Activated T-cell treated with anti-CD3 and anti-CD28 coated beads, Interleukin-2, amount 50 U/mL, for 24 hours (primary cell): ENCODE results near the gene ANKRD11.
A peak's percentile ranks its signal among the peaks of the same experiment; 100 is the strongest.

Experiments
- DNase-seq: peaks from one replicate; pipeline ENCODE4 v3.0.0-alpha.2; 2020
- H3K27ac Mint-ChIP-seq: 2 replicates; pipeline ENCODE4 v1.8.0; 2020; ENCODE audit warnings: mild to moderate bottlenecking, mixed read lengths
- H3K27me3 Mint-ChIP-seq: 2 replicates; pipeline ENCODE4 v1.8.0; 2020; ENCODE audit warnings: mixed read lengths
- H3K36me3 Mint-ChIP-seq: 2 replicates; pipeline ENCODE4 v1.8.0; 2020; ENCODE audit warnings: low read depth, mixed read lengths
- H3K4me1 Mint-ChIP-seq: 2 replicates; pipeline ENCODE4 v1.8.0; 2020; ENCODE audit warnings: low read depth, mixed read lengths
- H3K4me3 Mint-ChIP-seq: 2 replicates; pipeline ENCODE4 v1.8.0; 2020; ENCODE audit warnings: mild to moderate bottlenecking, moderate library complexity, mixed read lengths
- H3K9me3 Mint-ChIP-seq: 2 replicates; pipeline ENCODE4 v1.8.0; 2020; ENCODE audit warnings: mixed read lengths

ANKRD11 gene

DNA sequence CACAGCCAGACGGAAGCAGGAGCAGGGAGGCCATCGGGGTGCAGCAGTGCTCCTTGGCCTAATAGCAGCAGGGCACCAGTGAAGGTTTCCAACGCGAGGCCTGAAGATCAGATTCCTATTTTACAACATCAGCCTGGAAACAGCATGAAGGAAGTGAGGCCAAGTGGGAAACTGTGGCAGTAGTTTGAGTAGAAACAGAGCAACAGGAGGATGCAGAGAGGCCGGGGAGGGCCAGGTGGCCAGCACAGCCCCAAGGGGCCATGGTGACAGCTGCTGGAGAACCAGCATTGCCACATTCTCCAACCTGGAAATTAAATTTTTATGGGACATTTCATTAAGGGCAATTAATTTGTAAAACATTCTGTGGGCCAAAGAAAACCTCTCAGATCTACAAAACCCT lies 3.4 kb upstream of the ANKRD11 start:
- Mint-ChIP-seq H3K9me3 (no peaks in the 10 kb centered on the region), H3K4me1 (peaks cover 33% of the 10 kb centered on the region), H3K4me3 (no peak overlapping the region), H3K27me3 (no peaks in the 10 kb centered on the region), H3K27ac (peak overlapping the region; percentile 51), H3K36me3 (peaks cover 25% of the 10 kb centered on the region)
- no peak for DNase-seq

GRCh38 chr16:89491974-89492687 lies 1.8 kb upstream of the ANKRD11 start:
- peaks cover 48% of the 10 kb centered on the region for H3K4me1 Mint-ChIP-seq
- H3K27me3 Mint-ChIP-seq = no peaks in the 10 kb centered on the region
- no peak for DNase-seq
- H3K4me3 Mint-ChIP-seq = peak overlapping the region; percentile 87
- H3K9me3 Mint-ChIP-seq = no peaks in the 10 kb centered on the region
- H3K36me3 Mint-ChIP-seq = peaks cover 38% of the 10 kb centered on the region
- peak overlapping the region; percentile 96 for H3K27ac Mint-ChIP-seq

- Mint-ChIP-seq H3K9me3 (no peaks in the 10 kb centered on the region), H3K4me1 (peaks cover 55% of the 10 kb centered on the region), H3K4me3 (peak overlapping the region; percentile 87), H3K27ac (peak overlapping the region; percentile 96), H3K27me3 (no peaks in the 10 kb centered on the region), H3K36me3 (peaks cover 45% of the 10 kb centered on the region)
- DNase-seq = no peak
These were observed 993 bp upstream of the ANKRD11 start for GRCh38 chr16:89491238-89491869.

DNA sequence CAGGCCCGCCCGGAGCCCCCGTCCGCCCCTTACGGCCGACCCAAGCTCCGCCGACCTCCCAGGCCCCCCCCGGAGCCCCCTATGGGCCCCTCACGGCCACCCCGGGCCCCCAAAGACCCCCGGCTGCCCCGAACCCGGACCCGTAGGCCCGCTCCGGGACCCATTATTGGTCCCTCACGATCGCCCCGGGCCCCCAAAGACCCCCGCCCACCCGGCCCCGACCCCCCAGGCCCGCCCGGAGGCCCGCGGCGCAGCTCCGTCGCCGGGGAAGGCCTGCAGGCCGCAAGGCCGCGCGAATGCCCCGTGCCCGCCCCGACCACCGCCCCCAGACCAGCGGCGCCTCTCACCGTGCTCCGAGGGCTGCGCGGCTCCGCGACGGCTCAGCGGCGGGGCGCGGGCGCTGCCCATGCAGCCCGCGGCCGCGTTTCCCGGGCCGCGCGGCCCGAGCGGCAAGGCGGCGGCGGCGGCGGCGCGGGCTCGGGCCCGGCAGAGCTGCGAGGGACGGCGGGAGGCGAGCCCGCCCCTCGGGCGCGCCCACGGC lies 393 bp downstream of the ANKRD11 start:
- H3K27ac Mint-ChIP-seq = no peak overlapping the region
- H3K4me1 Mint-ChIP-seq = peaks cover 68% of the 10 kb centered on the region
- H3K27me3 Mint-ChIP-seq = no peaks in the 10 kb centered on the region
- peak overlapping the region; percentile 41 for H3K4me3 Mint-ChIP-seq
- no peaks in the 10 kb centered on the region for H3K9me3 Mint-ChIP-seq
- peaks cover 53% of the 10 kb centered on the region for H3K36me3 Mint-ChIP-seq
- DNase-seq = no peak

GRCh38 chr16:89489040-89489897 lies 1.1 kb downstream of the ANKRD11 start:
- peaks cover 59% of the 10 kb centered on the region for H3K36me3 Mint-ChIP-seq
- H3K9me3 Mint-ChIP-seq = no peaks in the 10 kb centered on the region
- H3K4me3 Mint-ChIP-seq = peak overlapping the region; percentile 90
- peak overlapping the region; percentile 99 for H3K27ac Mint-ChIP-seq
- peak; percentile 82 for DNase-seq
- peaks cover 71% of the 10 kb centered on the region for H3K4me1 Mint-ChIP-seq
- no peaks in the 10 kb centered on the region for H3K27me3 Mint-ChIP-seq

DNA sequence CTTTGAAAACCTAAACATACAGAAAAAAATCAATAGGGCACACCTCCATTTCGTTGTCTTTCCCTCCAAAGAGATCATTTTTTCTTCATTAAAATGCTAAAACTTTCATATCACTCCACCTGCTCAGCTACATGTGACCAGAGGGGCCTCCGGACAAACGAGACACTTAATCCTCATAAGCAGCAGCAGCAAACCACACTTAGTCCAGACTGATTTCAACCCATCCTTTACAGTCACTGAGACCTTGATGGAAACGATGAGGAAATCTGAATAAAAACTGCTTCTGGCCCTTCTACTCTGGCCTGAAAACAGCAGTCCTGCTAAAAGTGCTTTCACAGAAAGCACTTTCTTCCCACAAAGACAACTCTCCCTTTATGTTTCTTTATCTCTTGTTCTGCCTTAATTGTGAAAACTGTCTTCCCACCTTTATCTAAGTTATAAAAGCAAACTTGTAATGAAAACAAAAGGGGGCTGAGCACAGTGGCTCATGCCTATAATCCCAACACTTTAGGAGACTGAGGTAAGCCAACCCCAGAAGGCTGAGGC lies 4.6 kb downstream of the ANKRD11 start:
- peaks cover 75% of the 10 kb centered on the region for H3K36me3 Mint-ChIP-seq
- no peaks in the 10 kb centered on the region for H3K27me3 Mint-ChIP-seq

GRCh38 chr16:89484923-89485679 lies 5.3 kb downstream of the ANKRD11 start:
- H3K9me3 Mint-ChIP-seq = no peaks in the 10 kb centered on the region
- no peak for DNase-seq
- peaks cover 84% of the 10 kb centered on the region for H3K4me1 Mint-ChIP-seq
- peak overlapping the region; percentile 58 for H3K4me3 Mint-ChIP-seq
- H3K36me3 Mint-ChIP-seq = peaks cover 78% of the 10 kb centered on the region
- no peaks in the 10 kb centered on the region for H3K27me3 Mint-ChIP-seq
- peak overlapping the region; percentile 94 for H3K27ac Mint-ChIP-seq

More for the DNA sequence above, 4.6 kb downstream of the ANKRD11 start:
- peaks cover 80% of the 10 kb centered on the region for H3K4me1 Mint-ChIP-seq
- H3K9me3 Mint-ChIP-seq = no peaks in the 10 kb centered on the region
- no peak for DNase-seq
- H3K4me3 Mint-ChIP-seq = peak overlapping the region; percentile 58
- peak overlapping the region; percentile 94 for H3K27ac Mint-ChIP-seq

GRCh38 chr16:89484041-89484501 lies 6.3 kb downstream of the ANKRD11 start:
- Mint-ChIP-seq H3K27ac (peak overlapping the region; percentile 94), H3K36me3 (peaks cover 78% of the 10 kb centered on the region), H3K4me1 (peaks cover 89% of the 10 kb centered on the region), H3K9me3 (no peaks in the 10 kb centered on the region), H3K27me3 (no peaks in the 10 kb centered on the region), H3K4me3 (peak overlapping the region; percentile 58)
- DNase-seq = no peak

DNA sequence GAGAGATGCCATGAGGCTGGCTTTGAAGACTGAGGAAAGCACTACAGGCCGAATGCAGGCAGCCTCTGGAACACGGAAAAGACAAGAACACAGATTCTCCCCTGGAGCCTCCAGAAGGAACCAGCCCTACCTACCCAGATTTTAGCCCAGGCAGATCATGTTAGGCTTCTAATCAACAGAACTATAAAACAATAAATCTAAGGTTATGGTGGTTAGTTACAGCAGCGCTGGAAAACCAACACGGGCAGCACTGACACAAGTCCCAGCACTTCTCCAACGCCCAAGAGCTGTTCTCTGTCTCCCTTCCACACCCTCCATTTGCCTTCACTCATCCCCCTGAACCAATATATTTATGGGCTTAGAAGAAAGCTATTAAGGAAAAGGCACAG lies 7.5 kb downstream of the ANKRD11 start:
- no peaks in the 10 kb centered on the region for H3K27me3 Mint-ChIP-seq
- peaks cover 75% of the 10 kb centered on the region for H3K36me3 Mint-ChIP-seq
- peak overlapping the region; percentile 58 for H3K4me3 Mint-ChIP-seq
- no peaks in the 10 kb centered on the region for H3K9me3 Mint-ChIP-seq
- peaks cover 89% of the 10 kb centered on the region for H3K4me1 Mint-ChIP-seq
- DNase-seq = no peak
- peak overlapping the region; percentile 94 for H3K27ac Mint-ChIP-seq

DNA sequence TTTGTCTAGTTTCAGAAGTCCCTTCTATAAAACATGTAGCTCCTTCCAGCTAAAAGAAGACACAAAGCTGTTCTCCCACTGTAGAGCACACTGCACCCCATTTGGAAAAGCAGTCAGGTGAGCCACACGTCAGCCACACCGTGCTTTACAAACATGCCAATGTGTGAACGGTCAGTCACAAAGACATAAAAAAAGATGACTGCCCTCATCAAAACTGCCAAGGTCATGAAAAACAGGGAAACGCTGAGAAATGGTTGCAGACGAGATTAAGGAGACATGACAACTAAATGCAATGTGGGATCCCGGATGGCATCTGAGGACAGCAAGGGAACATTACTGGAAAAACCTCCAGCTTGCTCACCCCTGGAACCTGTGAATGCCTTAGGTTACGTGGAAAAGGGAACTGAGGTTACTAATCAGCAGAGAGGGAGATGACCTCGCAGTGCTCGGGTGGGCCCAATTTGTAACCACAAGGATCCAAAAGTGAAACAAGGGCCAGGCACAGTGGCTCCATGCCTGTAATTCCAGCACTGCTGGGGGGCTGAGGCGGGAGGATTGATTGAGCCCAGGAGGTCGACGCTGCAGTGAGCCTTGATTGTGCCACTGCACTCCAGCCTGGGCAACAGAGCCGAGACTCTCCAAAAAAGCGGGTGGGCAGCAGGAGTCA lies 8.1 kb downstream of the ANKRD11 start:
- Mint-ChIP-seq H3K27ac (peak overlapping the region; percentile 94), H3K4me1 (peaks cover 89% of the 10 kb centered on the region), H3K27me3 (no peaks in the 10 kb centered on the region), H3K36me3 (peaks cover 71% of the 10 kb centered on the region), H3K4me3 (peak overlapping the region; percentile 58), H3K9me3 (no peaks in the 10 kb centered on the region)
- no peak for DNase-seq

- Mint-ChIP-seq H3K9me3 (no peaks in the 10 kb centered on the region), H3K4me3 (no peak overlapping the region), H3K27ac (peak overlapping the region; percentile 94), H3K36me3 (peaks cover 69% of the 10 kb centered on the region), H3K4me1 (peaks cover 90% of the 10 kb centered on the region), H3K27me3 (no peaks in the 10 kb centered on the region)
- no peak for DNase-seq
These were observed 8.9 kb downstream of the ANKRD11 start for GRCh38 chr16:89481356-89481955.

DNA sequence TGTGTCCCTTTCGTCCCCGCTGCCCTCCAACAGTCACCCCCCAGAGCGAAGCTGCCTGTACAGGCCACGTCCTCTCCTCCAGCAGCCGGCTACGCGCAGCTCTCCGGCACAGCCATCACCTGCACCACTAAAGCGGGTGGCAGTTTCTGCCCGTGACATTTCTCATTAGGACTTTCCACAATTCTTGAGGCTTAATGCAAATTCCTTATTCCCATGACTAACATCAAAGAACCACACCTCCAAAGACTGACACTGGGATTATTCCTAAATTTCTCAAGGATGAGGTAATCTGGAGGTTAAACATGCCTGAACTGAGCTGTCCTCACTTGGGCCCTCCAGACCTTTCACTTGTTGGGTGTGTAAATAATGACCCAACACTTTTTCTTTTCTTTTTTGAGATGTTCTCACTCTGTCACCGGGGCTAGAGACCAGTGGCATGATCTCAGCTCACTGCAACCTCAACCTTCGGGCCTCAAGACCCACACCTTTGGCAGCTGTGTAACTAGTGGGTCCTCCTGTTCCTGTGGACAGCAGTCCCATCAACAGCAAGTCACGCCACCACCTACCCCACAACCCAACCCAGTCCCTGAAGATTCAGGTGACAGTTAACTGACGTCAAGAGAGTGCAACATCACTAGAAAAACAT lies 11.7 kb downstream of the ANKRD11 start:
- peaks cover 89% of the 10 kb centered on the region for H3K4me1 Mint-ChIP-seq
- no peaks in the 10 kb centered on the region for H3K9me3 Mint-ChIP-seq
- peak overlapping the region; percentile 90 for H3K27ac Mint-ChIP-seq
- peaks cover 65% of the 10 kb centered on the region for H3K36me3 Mint-ChIP-seq
- H3K27me3 Mint-ChIP-seq = no peaks in the 10 kb centered on the region
- peak overlapping the region; percentile 57 for H3K4me3 Mint-ChIP-seq
- no peak for DNase-seq
